ENCODE measurements around the gene JMJD4. TPM values are rescaled to one million over a fixed set of nuclear protein-coding genes. Genes with fewer than 3 reads are reported as not detected.

JMJD4 gene
- total RNA-seq, 1 experiment from 2014 or later: 14.3 TPM

DNA sequence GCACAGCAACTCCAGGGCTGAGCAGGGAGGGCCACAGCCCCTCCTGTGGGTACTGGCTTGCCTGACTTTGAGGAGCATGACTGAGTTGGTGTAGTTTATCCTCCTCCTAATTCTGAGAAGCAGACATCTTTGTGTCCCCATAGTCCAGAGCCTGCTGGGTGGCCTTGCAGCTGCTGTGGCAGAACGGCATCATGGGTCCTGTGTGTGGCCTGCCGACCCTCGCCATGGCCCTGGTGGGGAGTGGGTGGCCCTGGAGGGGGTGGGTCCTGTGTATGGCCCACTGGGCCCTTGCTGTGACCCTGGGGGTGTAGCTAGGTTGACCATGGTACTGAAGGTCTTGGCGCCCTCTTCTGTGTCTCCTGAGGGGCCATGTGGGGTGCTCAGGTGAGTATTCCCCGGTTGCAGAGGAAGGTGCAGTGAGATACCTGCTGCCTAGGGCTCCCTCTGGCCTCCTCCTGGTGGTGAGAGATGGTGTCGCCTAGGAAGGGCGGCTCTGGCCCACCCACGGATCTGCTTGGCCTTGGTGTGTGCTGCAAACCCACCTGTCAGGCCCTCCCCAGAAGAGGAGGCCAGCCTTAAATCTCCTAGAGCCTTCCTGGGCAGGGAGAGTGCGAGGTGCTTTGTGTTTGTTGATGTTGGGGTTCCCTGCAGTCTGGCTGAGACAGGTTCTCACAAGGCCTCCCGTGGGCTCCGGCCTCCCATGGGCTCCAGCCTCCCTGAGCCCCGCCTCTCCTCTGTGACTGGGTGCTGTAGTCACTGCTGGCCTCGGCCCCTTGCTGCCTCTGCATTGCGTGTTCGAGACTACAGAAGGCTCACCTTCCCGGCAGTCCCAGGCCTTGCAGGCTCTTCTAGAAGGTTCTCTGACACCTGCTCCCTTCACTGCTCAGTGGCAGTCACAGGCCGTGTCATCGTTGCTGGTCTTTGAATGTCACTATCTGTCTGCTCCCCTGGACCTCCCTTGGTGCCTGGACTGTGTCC, 7.9 kb upstream of the JMJD4 start:
- Histone ChIP-seq H3K9ac (ENCODE audit: low read length) (no peak overlapping the region), H2AFZ (ENCODE audit: low read depth, low read length, poor library complexity, severe bottlenecking) (no peak overlapping the region), H3K9me3 (ENCODE audit: control insufficient read depth in 1 of 2, insufficient read depth in 1 of 2, low read depth in 1 of 2, low read length in 2 of 2) (no peaks in the 10 kb centered on the region), H3K4me2 (ENCODE audit: low read length) (no peak overlapping the region), H3K79me2 (ENCODE audit: insufficient read depth, low read length) (peaks cover 88% of the 10 kb centered on the region), H3K27me3 (ENCODE audit: insufficient read depth, low read length) (no peaks in the 10 kb centered on the region), H3K36me3 (ENCODE audit: control insufficient read depth in 1 of 2, insufficient read depth in 2 of 2, low read length in 2 of 2) (peaks cover 3% of the 10 kb centered on the region in 2 experiments; a peak in 3 of 4 replicates), H3K9me2 (ENCODE audit: insufficient read depth) (no peaks in the 10 kb centered on the region), H4K20me1 (ENCODE audit: insufficient read depth) (no peaks in the 10 kb centered on the region), H3K4me1 (ENCODE audit: control insufficient read depth in 1 of 2, insufficient read depth in 2 of 2, low read length in 2 of 2) (no peaks in the 10 kb centered on the region), H3K4me3 (replicated peaks in 1 of 2; ENCODE audit: low read depth in 1 of 2, low read length in 2 of 2) (no peak overlapping the region), H3K27ac (ENCODE audit: low read depth, low read length) (no peak overlapping the region)
- ChIA-PET RAD21 (ENCODE audit: low non-redundant PET in 1 of 2, low total read pairs in 2 of 2, uncharacterized antibody in 2 of 2, unreplicated experiment in 2 of 2) (no interaction called here), POLR2A (no interaction called here), CTCF (no interaction called here)
- DNase-seq (ENCODE audit: low read depth, low spot score) (no peak), ATAC-seq (peak; percentile 63)
- TF ChIP-seq, protein P1, sequence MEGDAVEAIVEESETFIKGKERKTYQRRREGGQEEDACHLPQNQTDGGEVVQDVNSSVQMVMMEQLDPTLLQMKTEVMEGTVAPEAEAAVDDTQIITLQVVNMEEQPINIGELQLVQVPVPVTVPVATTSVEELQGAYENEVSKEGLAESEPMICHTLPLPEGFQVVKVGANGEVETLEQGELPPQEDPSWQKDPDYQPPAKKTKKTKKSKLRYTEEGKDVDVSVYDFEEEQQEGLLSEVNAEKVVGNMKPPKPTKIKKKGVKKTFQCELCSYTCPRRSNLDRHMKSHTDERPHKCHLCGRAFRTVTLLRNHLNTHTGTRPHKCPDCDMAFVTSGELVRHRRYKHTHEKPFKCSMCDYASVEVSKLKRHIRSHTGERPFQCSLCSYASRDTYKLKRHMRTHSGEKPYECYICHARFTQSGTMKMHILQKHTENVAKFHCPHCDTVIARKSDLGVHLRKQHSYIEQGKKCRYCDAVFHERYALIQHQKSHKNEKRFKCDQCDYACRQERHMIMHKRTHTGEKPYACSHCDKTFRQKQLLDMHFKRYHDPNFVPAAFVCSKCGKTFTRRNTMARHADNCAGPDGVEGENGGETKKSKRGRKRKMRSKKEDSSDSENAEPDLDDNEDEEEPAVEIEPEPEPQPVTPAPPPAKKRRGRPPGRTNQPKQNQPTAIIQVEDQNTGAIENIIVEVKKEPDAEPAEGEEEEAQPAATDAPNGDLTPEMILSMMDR (IDR thresholded peaks at IDR 0.05 in 2 of 3, conservative IDR thresholded peaks at IDR 0.05 in 1 of 3; ENCODE audit: borderline replicate concordance in 1 of 3, insufficient read depth in 1 of 3, low read depth in 2 of 3, low read length in 2 of 3): peak in 1 of 3 experiments; percentile 10; a peak in 1 of 6 replicates
- TF ChIP-seq CBX3 (IDR thresholded peaks at IDR 0.05; ENCODE audit: low read depth): no peak
- intact Hi-C loops (cut with micrococcal nuclease): no loop called here
- no TSS peak for BruUV-seq (replicated peaks)

DNA sequence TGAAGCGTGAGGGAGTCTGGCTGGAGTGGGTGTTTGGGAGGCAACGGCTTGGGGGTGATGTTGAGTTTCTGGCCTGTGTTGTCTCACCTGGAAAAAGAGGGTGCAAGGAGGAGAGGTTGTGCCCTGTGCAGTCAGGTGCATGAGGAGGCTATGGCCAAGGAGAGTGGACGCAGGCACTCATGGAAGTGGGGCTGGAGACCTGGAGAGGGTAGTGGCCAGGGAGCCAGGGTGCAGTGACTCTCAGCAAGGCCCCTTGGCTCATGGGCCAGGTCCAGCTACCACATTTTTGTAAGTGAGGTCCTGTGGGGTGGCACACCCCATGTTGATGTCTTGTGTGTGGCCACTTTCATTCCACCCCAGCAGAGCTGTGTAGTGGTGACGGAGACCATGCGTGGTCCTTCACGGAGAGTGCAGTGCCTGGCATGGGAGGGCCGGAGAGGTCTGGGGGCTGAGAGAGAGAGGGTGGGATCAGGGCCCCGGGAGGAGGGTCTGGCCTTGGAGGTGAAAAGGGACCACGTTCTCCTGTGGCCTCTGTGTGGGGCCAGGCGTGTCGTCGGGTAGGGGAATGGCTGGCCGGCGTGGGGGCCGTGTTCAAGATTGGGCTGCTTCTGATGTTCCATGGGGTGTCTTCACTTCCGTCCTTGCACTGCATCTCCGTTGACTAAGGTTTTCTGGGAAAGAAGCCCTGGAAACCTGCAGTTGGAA, 6.2 kb upstream of the JMJD4 start:
- Histone ChIP-seq H3K9me3 (ENCODE audit: control insufficient read depth in 1 of 2, insufficient read depth in 1 of 2, low read depth in 1 of 2, low read length in 2 of 2) (no peaks in the 10 kb centered on the region), H3K4me1 (ENCODE audit: control insufficient read depth in 1 of 2, insufficient read depth in 2 of 2, low read length in 2 of 2) (peaks cover 4 to 5% of the 10 kb centered on the region in 2 experiments), H3K4me2 (ENCODE audit: low read length) (no peak overlapping the region), H2AFZ (ENCODE audit: low read depth, low read length, poor library complexity, severe bottlenecking) (no peak overlapping the region), H3K4me3 (replicated peaks in 1 of 2; ENCODE audit: low read depth in 1 of 2, low read length in 2 of 2) (no peak overlapping the region), H3K79me2 (ENCODE audit: insufficient read depth, low read length) (peaks cover 94% of the 10 kb centered on the region), H3K36me3 (ENCODE audit: control insufficient read depth in 1 of 2, insufficient read depth in 2 of 2, low read length in 2 of 2) (no peaks in the 10 kb centered on the region; a peak in 1 of 4 replicates), H4K20me1 (ENCODE audit: insufficient read depth) (no peaks in the 10 kb centered on the region), H3K9me2 (ENCODE audit: insufficient read depth) (no peaks in the 10 kb centered on the region), H3K9ac (ENCODE audit: low read length) (no peak overlapping the region), H3K27ac (ENCODE audit: low read depth, low read length) (no peak overlapping the region), H3K27me3 (ENCODE audit: insufficient read depth, low read length) (no peaks in the 10 kb centered on the region)
- ChIA-PET RAD21 (ENCODE audit: low non-redundant PET in 1 of 2, low total read pairs in 2 of 2, uncharacterized antibody in 2 of 2, unreplicated experiment in 2 of 2) (no interaction called here), CTCF (no interaction called here), POLR2A (no interaction called here)
- ATAC-seq: no peak
- intact Hi-C loops (cut with micrococcal nuclease): no loop called here
- no TSS peak for BruUV-seq (replicated peaks)
- TF ChIP-seq, protein P1 (IDR thresholded peaks at IDR 0.05 in 2 of 3, conservative IDR thresholded peaks at IDR 0.05 in 1 of 3; ENCODE audit: borderline replicate concordance in 1 of 3, insufficient read depth in 1 of 3, low read depth in 2 of 3, low read length in 2 of 3): no peak
- TF ChIP-seq, protein P2, sequence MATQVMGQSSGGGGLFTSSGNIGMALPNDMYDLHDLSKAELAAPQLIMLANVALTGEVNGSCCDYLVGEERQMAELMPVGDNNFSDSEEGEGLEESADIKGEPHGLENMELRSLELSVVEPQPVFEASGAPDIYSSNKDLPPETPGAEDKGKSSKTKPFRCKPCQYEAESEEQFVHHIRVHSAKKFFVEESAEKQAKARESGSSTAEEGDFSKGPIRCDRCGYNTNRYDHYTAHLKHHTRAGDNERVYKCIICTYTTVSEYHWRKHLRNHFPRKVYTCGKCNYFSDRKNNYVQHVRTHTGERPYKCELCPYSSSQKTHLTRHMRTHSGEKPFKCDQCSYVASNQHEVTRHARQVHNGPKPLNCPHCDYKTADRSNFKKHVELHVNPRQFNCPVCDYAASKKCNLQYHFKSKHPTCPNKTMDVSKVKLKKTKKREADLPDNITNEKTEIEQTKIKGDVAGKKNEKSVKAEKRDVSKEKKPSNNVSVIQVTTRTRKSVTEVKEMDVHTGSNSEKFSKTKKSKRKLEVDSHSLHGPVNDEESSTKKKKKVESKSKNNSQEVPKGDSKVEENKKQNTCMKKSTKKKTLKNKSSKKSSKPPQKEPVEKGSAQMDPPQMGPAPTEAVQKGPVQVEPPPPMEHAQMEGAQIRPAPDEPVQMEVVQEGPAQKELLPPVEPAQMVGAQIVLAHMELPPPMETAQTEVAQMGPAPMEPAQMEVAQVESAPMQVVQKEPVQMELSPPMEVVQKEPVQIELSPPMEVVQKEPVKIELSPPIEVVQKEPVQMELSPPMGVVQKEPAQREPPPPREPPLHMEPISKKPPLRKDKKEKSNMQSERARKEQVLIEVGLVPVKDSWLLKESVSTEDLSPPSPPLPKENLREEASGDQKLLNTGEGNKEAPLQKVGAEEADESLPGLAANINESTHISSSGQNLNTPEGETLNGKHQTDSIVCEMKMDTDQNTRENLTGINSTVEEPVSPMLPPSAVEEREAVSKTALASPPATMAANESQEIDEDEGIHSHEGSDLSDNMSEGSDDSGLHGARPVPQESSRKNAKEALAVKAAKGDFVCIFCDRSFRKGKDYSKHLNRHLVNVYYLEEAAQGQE (IDR thresholded peaks at IDR 0.05; ENCODE audit: low read depth): no peak
- TF ChIP-seq YY1 (IDR thresholded peaks at IDR 0.05; ENCODE audit: extremely low read depth, insufficient replicate concordance, low read depth, low read length): no peak
- DNase-seq (ENCODE audit: low read depth, low spot score): no peak
